ENCODE data around the gene RUSC1. TPM values are rescaled to one million over a fixed set of nuclear protein-coding genes. Genes with fewer than 3 reads are reported as not detected.

Gene RUSC1
- 10 to 100 TPM; 28.1 to 31.9 (median 30.2) TPM for total RNA-seq

- Mint-ChIP-seq H3K36me3 (ENCODE audit: insufficient read depth) (peaks cover 4% of the 10 kb centered on the region), H3K4me3 (peak within 1 kb of the TSS; percentile 63), H3K9me3 (no peaks in the 10 kb centered on the region), H3K4me1 (ENCODE audit: low read depth) (peaks cover 25% of the 10 kb centered on the region), H3K27me3 (ENCODE audit: low read depth) (no peaks in the 10 kb centered on the region)
- DNase-seq (peak; percentile 70), ATAC-seq (peak; percentile 16 to 29)
Measured at GRCh38 chr1:155320661-155321617, at the start of gene RUSC1. Gene RUSC1 (plus strand): TSS chr1:155320894. CDS start chr1:155321774, 880 bp downstream.

DNA sequence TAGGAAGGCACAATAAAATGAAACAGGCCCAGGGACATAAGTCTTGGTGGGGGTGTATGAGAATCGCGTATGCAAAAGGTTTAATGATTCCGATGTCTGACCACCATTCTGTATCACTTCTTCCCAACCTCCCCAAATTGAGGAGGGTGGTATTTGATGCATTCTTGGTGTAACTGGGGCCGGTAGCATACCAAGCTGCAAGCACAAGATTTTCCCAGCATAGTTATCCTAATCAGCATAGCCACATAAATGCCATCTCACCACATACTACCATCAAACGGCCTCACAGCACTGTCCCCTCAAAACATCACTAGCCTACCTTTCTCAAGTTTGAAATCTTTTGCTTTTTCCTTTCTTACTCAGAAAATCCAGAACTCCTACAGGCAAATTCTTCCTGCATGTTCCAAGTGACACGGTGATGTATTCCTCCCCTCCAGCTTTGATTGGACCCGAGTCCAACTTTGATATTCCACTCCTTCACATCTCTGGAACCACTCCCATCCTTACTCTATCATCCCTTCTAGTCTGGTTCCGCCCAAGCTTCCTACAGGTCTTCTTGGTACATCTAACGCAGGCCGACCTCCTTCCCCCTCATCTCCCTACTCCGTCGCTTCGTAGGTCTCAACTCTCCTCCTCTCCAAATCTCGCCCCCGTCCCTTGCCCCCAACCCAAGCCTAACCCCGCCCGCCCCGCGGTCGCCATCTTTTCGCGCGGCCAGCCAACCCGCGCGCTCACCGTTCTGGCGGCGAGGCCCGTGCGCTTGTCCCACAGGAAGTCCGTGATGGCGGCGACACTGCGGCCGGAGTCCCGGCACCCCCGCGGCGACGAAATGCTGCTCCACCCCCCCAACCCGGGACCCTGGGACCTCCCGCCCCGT, 48.0 kb upstream of the RUSC1 start:
- no peak for DNase-seq
- H3K36me3 Mint-ChIP-seq (ENCODE audit: insufficient read depth): peaks cover 31% of the 10 kb centered on the region
- peak; percentile 53 to 59 for ATAC-seq

DNA sequence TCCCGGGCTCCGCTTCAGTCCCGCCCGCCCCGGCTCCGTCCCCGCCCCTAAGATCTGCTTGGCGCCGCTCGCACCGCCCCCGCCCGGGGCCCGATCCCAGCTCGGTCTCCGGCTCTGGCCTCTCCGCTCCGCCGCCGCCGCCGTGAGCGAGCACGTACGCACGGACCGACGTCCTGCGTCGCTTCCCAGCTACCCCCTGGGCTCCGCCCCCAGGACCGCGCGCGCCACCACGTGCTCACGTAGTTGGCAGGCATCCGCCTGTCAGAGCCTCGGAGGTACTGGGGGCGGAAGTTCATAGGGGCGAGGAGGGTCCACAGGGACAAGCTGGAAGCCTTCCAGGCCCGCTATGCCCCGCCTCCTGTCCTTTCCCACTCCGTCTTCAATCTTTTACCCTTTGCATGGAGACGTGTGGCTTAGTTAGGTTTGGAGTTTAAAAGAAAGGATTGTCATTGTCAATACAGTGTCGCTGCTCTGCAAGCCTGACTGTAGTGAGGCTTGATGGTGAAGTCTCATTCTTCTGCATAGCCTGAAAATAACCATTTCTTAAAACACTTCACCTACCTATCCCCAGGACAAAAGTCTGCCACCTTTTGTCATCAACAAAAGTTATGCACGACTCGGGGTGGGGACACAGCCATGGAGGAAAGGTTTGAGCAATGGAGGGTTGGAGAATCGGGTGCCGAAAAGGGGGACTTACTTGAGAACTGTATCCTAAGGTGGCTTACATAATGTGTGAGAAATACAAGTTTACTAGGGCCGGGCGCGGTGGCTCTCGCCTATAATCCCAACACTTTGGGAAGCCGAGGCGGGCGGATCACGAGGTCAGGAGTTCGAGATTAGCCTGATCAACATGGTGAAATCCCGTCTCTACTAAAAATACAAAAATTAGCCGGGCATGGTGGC, 47.1 kb upstream of the RUSC1 start, which contains the start of gene CLK2:
TSS of gene CLK2 (minus strand) at position 162 of the 903 bp plus-strand sequence. CDS start 2,527 bp downstream, outside the sequence.
- DNase-seq: peak; percentile 96
- peak; percentile 89 to 91 for ATAC-seq
- no peaks in the 10 kb centered on the region for H3K9me3 Mint-ChIP-seq
- H3K27me3 Mint-ChIP-seq (ENCODE audit: low read depth): no peaks in the 10 kb centered on the region
- peaks cover 23% of the 10 kb centered on the region for H3K36me3 Mint-ChIP-seq (ENCODE audit: insufficient read depth)
- H3K4me1 Mint-ChIP-seq (ENCODE audit: low read depth): peaks cover 43% of the 10 kb centered on the region
- H3K4me3 Mint-ChIP-seq: peak within 1 kb of the TSS; percentile 98

More for the DNA sequence above, 48.0 kb upstream of the RUSC1 start:
- peak overlapping the region; percentile 98 for H3K4me3 Mint-ChIP-seq
- H3K4me1 Mint-ChIP-seq (ENCODE audit: low read depth): peaks cover 41% of the 10 kb centered on the region
- no peaks in the 10 kb centered on the region for H3K27me3 Mint-ChIP-seq (ENCODE audit: low read depth)
- H3K9me3 Mint-ChIP-seq: no peaks in the 10 kb centered on the region

- Mint-ChIP-seq H3K4me3 (peak within 1 kb of the TSS; percentile 77), H3K4me1 (ENCODE audit: low read depth) (peaks cover 28% of the 10 kb centered on the region), H3K27me3 (ENCODE audit: low read depth) (no peaks in the 10 kb centered on the region), H3K36me3 (ENCODE audit: insufficient read depth) (peaks cover 5% of the 10 kb centered on the region), H3K9me3 (no peaks in the 10 kb centered on the region)
- DNase-seq (peak; percentile 96), ATAC-seq (peak; percentile 63 to 67)
Measured at GRCh38 chr1:155277070-155277901, 43.4 kb upstream of the RUSC1 start, which contains the start of gene HCN3. Gene HCN3 (plus strand): TSS chr1:155277463. CDS start chr1:155277591, 128 bp downstream.

- Mint-ChIP-seq H3K27me3 (ENCODE audit: low read depth) (no peaks in the 10 kb centered on the region), H3K9me3 (no peaks in the 10 kb centered on the region), H3K4me1 (ENCODE audit: low read depth) (peaks cover 22% of the 10 kb centered on the region), H3K36me3 (ENCODE audit: insufficient read depth) (no peaks in the 10 kb centered on the region), H3K4me3 (peak overlapping the region; percentile 70)
- DNase-seq (peak; percentile 69), ATAC-seq (peak; percentile 38 to 44)
Measured at GRCh38 chr1:155277902-155278688, 42.6 kb upstream of the RUSC1 start.

GRCh38 chr1:155278689-155279160, 42.0 kb upstream of the RUSC1 start:
- Mint-ChIP-seq H3K27me3 (ENCODE audit: low read depth) (no peaks in the 10 kb centered on the region), H3K36me3 (ENCODE audit: insufficient read depth) (no peaks in the 10 kb centered on the region), H3K9me3 (no peaks in the 10 kb centered on the region), H3K4me3 (no peak overlapping the region), H3K4me1 (ENCODE audit: low read depth) (peaks cover 19% of the 10 kb centered on the region)
- no peak for DNase-seq
- ATAC-seq: no peak

DNA sequence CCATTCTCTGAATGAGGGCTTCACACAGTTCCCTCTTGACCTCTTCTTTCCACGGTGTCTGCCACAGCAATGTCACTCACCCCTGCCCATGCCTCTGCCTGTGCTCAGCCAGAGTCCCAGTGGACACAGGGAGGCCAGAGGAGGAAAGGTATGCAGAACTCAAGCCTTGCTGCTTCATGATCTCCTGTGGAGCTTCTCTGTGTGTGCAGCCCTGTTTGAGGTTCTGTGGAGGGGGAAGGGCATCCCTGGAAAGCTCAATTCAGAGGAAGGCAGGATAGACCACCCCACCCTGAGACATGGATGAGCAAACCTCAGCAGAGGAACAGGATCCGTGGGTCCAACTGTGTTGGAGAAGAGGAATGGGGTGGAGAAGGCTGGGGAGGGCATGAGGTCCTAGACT, 41.4 kb upstream of the RUSC1 start:
- Mint-ChIP-seq H3K4me3 (no peak overlapping the region), H3K4me1 (ENCODE audit: low read depth) (peaks cover 17% of the 10 kb centered on the region)

DNA sequence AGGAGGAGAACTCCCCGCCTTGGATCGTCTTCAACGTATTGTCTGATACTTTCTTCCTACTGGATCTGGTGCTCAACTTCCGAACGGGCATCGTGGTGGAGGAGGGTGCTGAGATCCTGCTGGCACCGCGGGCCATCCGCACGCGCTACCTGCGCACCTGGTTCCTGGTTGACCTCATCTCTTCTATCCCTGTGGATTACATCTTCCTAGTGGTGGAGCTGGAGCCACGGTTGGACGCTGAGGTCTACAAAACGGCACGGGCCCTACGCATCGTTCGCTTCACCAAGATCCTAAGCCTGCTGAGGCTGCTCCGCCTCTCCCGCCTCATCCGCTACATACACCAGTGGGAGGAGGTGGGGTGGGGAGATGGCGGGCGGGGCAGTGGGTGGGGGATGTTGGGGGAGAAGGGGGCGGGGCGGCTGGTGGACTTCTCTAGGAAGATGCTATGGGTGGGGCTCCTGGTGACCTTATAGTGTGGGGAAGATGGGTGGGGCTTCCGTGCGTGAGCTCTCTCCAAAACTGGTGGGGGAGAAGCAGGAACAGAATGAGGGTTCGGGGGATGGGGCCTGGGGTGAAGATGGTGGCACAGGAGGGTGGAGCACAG, 38.1 kb upstream of the RUSC1 start:
- no peak for DNase-seq
- Mint-ChIP-seq H3K4me1 (ENCODE audit: low read depth) (peaks cover 2% of the 10 kb centered on the region), H3K27me3 (ENCODE audit: low read depth) (no peaks in the 10 kb centered on the region), H3K4me3 (no peak overlapping the region), H3K36me3 (ENCODE audit: insufficient read depth) (no peaks in the 10 kb centered on the region), H3K9me3 (no peaks in the 10 kb centered on the region)
- ATAC-seq: no peak

More for the DNA sequence above, 41.4 kb upstream of the RUSC1 start:
- Mint-ChIP-seq H3K36me3 (ENCODE audit: insufficient read depth) (no peaks in the 10 kb centered on the region), H3K9me3 (no peaks in the 10 kb centered on the region), H3K27me3 (ENCODE audit: low read depth) (no peaks in the 10 kb centered on the region)
- DNase-seq (no peak), ATAC-seq (no peak)

- no peaks in the 10 kb centered on the region for H3K9me3 Mint-ChIP-seq
- no peak overlapping the region for H3K4me3 Mint-ChIP-seq
- ATAC-seq: no peak
- H3K36me3 Mint-ChIP-seq (ENCODE audit: insufficient read depth): no peaks in the 10 kb centered on the region
- no peaks in the 10 kb centered on the region for H3K4me1 Mint-ChIP-seq (ENCODE audit: low read depth)
- no peaks in the 10 kb centered on the region for H3K27me3 Mint-ChIP-seq (ENCODE audit: low read depth)
- DNase-seq: no peak
Measured at GRCh38 chr1:155284476-155284875, 36.2 kb upstream of the RUSC1 start.

DNA sequence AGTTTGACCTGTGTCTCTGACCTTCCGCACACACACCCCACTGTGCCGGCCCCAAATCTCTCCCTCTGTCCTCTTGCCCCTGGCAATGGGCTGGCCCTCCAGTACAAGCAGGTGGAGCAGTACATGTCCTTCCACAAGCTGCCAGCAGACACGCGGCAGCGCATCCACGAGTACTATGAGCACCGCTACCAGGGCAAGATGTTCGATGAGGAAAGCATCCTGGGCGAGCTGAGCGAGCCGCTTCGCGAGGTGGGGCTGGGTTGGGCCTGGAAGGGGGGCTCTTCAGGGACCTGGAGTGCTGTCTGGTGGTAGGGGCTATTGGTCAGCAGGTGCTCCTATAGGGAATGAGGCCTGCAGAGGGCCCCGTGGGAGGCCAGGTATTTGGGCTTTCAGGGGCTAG, 35.6 kb upstream of the RUSC1 start:
- H3K9me3 Mint-ChIP-seq: no peaks in the 10 kb centered on the region
- DNase-seq (no peak), ATAC-seq (no peak)
- peaks cover 1% of the 10 kb centered on the region for H3K27me3 Mint-ChIP-seq (ENCODE audit: low read depth)
- H3K4me1 Mint-ChIP-seq (ENCODE audit: low read depth): no peaks in the 10 kb centered on the region
- H3K4me3 Mint-ChIP-seq: no peak overlapping the region
- H3K36me3 Mint-ChIP-seq (ENCODE audit: insufficient read depth): no peaks in the 10 kb centered on the region

DNA sequence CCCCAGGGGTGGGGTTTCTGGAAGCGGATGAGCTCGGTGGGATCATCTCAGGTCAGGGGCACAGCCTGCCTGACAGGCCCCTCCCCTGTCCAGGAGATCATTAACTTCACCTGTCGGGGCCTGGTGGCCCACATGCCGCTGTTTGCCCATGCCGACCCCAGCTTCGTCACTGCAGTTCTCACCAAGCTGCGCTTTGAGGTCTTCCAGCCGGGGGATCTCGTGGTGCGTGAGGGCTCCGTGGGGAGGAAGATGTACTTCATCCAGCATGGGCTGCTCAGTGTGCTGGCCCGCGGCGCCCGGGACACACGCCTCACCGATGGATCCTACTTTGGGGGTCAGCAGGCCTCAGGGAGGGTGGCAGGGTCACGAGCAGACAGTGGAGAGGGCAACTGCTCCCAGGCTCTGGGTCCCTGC, 35.1 kb upstream of the RUSC1 start:
- ATAC-seq (no peak), DNase-seq (no peak)
- no peaks in the 10 kb centered on the region for H3K36me3 Mint-ChIP-seq (ENCODE audit: insufficient read depth)
- H3K4me1 Mint-ChIP-seq (ENCODE audit: low read depth): no peaks in the 10 kb centered on the region
- H3K9me3 Mint-ChIP-seq: no peaks in the 10 kb centered on the region
- no peak overlapping the region for H3K4me3 Mint-ChIP-seq
- peaks cover 1% of the 10 kb centered on the region for H3K27me3 Mint-ChIP-seq (ENCODE audit: low read depth)

- H3K27me3 Mint-ChIP-seq (ENCODE audit: low read depth): peaks cover 1% of the 10 kb centered on the region
- no peaks in the 10 kb centered on the region for H3K4me1 Mint-ChIP-seq (ENCODE audit: low read depth)
- DNase-seq (no peak), ATAC-seq (no peak)
- no peak overlapping the region for H3K4me3 Mint-ChIP-seq
- H3K36me3 Mint-ChIP-seq (ENCODE audit: insufficient read depth): no peaks in the 10 kb centered on the region
- no peaks in the 10 kb centered on the region for H3K9me3 Mint-ChIP-seq
Measured at GRCh38 chr1:155286544-155286943, 34.1 kb upstream of the RUSC1 start.
